ENCODE measurements around the gene SRPK2.

Gene SRPK2

GRCh38 chr7:105067691-105068090 is 321.0 kb downstream of the SRPK2 start:
- DNase-seq: no peak
